Left colon (tissue), 2 donors: Measurements from ENCODE around the gene RRP8. TPM values are rescaled to one million over a fixed set of nuclear protein-coding genes. Genes with fewer than 3 reads are reported as not detected.
A peak's percentile ranks its signal among the peaks of the same experiment; 100 is the strongest.

Experiments
- ATAC-seq: fragments of 200-7000 bp; cut with Tn5 transposase; one replicate; pipeline ENCODE4 v1.9.1; 2020; ENCODE audit warnings: mild to moderate bottlenecking, moderate library complexity
- DNase-seq, 2 donors: peaks; one replicate each; pipeline ENCODE4 v3.0.0-alpha.2; 2020
- intact Hi-C, 2 donors: fragments of 100-400 bp; cut with DNase I in 1 of 2; cut with micrococcal nuclease in 1 of 2; formaldehyde crosslinking; loops; one replicate each; pipeline versions ENCODE4 v1.11.2 to v1.14.0; 2022; cut with DNase I, micrococcal nuclease
- total RNA-seq, 2 donors: library from RNA; stranded (reverse); fragmentation: NEBNext Ultra II Directional; extraction: Animal tissue kit (Norgen Biotek cat#: 25700); gene quantifications; one replicate each; pipeline ENCODE4 v1.2.1, GENCODE V29; 2021
- donor health status: DM: no; HTN: no; CAD: no.
- donor health status: DM: yes; HTN: yes; CAD: no.

The RRP8 gene
- total RNA-seq, 2 donors from 2014 or later = 16.5 to 16.8 TPM

DNA sequence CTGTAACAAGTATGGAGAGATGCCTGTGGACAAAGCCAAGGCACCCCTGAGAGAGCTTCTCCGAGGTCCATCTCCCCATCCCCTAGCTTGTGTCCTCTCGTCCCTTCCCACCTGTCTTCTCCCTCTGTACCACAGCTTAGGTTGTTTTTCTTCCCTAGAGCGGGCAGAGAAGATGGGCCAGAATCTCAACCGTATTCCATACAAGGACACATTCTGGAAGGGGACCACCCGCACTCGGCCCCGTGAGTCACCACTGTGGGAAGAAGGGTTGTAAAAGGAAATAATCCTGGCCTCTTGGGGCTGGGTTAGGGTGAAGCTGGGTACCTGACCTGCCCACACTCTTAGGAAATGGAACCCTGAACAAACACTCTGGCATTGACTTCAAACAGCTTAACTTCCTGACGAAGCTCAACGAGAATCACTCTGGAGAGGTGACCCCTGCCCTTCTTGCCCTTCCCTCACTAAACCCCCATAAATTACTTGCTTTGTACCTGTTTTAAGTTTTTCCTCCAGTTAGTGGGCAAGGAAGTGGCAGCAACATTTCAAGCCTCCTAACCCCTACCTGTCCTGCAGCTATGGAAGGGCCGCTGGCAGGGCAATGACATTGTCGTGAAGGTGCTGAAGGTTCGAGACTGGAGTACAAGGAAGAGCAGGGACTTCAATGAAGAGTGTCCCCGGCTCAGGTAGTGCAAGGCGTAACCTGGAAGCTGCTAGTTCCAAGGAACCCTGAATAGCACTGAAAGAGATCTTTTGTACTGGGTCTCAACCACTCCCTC, 5.5 kb upstream of the RRP8 start:
- intact Hi-C loops = no loop called here
- ATAC-seq = no peak
- no peak for DNase-seq

DNA sequence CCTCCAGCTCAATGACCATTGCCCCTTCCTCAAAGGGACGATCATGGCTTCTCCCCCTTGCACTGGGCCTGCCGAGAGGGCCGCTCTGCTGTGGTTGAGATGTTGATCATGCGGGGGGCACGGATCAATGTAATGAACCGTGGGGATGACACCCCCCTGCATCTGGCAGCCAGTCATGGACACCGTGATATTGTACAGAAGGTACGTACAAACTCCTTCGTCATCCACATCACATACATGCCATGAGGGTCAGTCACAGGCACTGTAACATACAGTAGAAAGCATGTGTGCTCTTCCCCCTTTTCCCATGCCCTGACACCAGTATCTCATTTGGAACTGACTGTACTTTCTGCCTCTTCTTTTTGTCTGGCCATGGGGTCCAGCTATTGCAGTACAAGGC, 4.6 kb upstream of the RRP8 start:
- intact Hi-C loops = no loop called here
- DNase-seq (no peak), ATAC-seq (no peak)

DNA sequence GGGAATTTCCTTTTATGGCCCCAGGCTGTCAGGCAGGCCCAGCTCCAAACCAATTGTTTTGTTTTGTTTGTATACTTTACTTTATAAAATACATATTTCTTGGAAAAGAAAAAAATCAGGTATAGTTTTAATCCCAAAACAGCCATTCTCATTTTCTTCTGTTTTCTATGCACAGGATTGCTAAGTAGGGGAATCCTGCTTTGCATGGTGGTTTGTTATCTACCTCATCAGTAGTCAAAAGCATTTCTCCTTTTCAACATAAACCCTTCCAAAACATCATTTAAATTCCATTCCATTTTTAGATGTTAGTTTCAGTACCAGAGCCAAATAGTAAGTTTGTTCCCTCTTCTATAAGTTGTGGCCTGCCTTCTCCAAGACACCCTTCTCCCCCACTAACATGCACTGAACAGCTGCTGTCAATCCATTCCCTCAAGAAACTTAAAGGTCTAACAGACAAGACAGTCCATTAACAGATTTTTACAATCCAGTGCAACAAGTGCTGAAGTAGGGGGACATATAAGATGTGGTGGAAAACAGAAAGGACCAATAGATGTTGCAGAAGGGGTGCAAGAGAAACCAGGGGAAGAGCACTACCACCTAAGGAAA, 3.9 kb upstream of the RRP8 start:
- no peak for ATAC-seq
- DNase-seq = no peak
- intact Hi-C loops = no loop called here

DNA sequence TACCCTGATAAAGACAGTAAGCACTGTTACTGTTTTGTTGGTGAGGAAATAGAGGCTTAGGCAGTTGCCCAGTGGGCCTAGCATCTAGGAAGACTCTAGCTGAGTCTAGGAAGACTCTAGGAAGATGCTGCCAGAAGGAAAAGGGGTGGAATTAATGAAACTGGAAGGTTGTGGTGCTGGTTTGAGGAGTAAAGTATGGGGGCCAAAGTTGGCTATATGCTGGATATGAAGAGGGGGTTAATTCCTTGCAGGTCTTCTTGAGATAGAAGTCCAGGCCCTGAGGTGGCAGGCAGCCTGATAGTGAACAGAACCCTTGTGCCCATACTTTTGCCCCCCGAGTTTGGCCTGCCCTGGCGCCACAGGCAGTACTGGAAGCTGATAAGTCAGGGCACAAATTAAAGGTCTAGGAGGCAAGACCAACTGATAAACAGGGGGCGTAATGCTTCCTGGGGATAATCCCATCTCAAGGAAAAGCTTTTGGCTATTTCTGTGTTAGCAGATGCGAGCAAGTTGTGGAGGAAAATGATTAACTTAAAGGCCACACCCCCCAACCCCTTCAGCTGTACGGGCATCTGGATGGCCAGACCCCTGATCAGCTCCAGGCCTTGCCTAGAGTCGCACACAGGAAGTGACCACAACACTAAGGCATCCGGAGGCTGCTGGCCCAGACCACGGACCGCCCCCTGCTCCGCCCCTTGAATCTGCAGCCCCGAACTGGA, 3.2 kb upstream of the RRP8 start:
- ATAC-seq (peak; percentile 50), DNase-seq (peak; percentile 91 to 95)
- intact Hi-C loops = no loop called here

DNA sequence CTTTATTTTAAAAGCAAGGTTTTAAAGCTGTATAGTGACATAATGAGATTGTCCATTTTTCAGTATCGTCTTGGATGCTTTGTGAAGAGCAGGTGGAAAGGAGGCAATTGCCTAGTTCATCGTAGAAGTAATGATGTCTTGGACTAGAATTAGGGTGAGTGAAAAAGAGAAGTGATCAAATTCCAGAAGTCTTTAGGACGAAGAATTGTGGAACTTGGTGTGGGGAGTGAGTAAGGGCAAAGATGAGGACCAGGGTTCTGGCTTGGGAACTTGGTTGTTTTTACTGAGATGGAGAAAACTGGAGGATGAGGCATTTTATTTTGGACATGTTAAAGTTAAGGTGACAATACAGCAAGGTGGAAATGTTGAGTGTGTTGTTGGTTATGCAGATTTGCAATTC, 1.4 kb upstream of the RRP8 start:
- ATAC-seq (no peak), DNase-seq (no peak)
- intact Hi-C loops = no loop called here

DNA sequence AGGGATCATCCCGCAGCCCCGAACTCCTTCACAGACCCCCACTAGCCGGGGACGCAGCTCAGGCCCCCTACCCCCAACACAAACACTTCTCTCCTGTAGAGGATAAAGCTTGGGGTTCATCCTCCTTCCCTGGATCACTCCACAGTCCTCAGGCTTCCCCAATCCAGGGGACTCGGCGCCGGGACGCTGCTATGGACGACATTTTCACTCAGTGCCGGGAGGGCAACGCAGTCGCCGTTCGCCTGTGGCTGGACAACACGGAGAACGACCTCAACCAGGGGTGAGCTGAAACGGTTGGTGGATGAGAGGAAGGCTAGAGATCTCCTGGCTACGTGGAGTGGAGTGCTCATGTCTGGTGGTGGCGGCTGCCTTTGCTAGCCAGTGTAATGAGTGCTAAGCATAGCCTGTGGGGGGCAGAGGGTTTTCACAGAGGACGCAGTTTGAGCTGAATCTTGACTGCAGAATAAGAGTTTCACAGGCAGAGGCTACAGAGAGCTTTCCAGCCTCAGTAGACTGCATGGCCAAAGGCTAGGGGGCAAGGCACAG, 738 bp upstream of the RRP8 start:
- intact Hi-C loops = no loop called here
- ATAC-seq = peak; percentile 45

DNA sequence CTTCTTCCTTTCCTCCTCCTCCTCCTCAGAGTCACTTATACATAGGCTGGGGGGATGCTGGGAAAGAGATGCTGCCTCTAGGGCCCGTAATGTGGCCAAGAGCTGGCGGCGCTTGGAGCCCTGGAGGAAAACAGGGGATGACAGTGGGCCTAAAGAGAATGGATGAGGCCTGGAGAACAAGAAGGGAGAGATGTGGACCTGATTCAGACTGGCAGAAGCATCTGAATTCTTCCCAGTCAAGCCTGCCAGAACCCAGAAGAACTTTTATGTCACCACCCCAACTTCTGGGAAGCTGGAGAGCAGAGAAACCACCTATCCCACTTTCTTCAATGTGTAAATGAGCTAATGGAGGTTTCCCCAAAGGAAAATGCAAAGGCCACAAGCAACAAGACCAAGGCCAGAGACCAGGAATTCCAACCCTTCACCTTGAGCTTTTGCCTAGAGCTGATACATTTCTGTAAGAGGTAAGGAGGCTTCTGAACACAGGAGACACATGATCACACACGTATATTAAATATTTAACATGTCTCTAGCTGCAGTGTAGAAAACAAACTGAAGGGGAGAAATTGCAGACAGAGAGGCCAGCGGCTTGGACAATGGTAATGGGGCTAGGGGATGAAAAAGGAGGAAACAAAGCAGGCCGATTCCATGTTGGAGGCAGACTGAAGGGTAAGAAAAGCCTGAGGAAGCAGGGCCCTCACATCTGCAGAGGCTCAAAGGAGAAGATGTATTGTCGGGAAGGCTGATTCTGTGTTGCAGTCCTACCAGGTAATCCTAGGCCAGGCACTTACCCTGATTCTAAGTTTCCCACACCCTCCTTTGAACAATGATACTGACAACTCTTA, 1.1 kb downstream of the RRP8 start:
- DNase-seq (no peak), ATAC-seq (no peak)
- intact Hi-C loops = no loop called here

More for the DNA sequence above, 738 bp upstream of the RRP8 start:
- DNase-seq = peak; percentile 61 to 62

DNA sequence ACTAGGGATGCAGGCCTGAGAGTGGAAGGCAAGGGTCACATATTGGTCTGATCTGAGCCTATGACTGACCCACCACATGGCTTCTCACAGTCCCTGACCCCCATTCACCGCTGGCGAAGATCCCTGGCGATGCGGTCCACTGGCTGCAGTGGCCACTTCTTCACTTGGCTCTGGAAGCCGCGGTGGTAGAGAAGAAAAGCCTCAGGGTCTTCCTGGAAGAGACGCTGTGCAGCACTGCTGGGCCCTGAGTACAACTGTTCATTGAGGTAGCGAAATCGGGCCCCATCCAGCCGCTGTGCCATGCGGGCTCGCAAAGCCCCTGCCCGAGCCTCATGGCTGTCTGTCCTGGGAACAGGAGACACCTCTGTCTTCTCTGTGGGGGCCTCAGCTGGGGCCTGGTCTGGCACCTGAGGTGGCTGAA, 2.4 kb downstream of the RRP8 start:
- intact Hi-C loops = no loop called here
- ATAC-seq = no peak
- no peak for DNase-seq

DNA sequence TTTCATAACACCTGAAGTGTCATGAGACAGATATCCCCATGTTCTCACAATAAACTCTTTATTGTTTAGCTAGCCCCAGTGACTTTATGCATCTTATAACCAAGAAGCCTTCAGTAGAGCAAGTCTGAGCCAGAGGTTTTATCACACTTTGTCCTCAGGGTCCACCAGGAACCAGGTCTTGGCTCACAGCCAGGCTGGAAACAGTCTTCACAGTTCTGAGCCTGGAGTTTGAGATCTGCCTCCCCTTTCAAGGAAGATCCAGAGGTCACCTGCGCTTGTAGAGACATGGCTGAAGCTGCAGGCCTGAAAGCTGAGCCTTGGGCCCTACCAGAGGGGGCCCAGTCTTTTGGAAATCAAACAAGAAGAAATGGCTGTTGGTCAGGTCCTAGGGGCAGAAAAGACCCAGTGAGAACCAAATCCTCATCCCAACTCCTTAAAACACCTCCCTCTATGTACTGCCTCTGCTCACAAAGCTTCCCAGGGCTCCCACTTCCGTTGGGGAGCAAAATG, 3.5 kb downstream of the RRP8 start:
- intact Hi-C loops = no loop called here
- ATAC-seq = no peak
- DNase-seq = no peak

DNA sequence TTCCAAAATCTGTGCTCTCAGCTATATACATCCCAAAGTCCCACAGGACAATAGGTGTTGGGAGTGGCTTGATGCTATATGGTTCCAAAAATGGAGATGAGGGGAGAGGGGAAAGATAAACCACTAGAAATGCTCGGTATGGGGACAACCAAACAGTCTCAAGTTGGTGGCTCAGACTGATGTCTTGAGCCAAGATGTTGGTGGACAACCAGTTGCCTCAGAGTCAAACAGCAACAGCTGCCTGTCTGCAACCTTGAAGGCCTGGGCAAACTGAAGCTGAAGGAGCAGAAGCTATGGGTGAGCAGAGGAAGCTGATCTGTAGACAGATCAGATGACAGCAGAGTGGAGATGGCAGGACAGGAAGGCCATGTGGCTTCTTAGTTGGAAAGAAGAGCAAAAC, 4.0 kb downstream of the RRP8 start:
- intact Hi-C loops = no loop called here
- no peak for ATAC-seq

DNA sequence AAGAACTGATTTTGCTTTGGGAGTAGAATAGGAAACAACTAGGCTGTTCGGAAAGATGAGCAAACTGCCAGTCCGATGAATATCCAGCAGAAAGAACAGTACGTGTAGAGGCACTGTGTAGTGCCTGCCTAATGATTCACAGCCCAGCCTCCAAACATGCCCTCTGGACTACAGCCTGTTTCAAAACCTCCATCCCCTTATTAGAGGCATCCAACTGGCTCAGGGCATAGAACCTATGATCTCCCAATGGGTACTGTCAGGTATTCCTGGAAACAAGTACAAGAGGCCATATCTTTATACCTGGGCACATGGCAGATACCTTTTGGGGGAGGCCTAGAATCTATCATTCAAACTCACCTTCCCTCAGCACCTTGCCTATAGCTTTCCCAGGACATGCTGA, 4.9 kb downstream of the RRP8 start:
- no peak for ATAC-seq
- no peak for DNase-seq
- intact Hi-C loops = no loop called here

More for the DNA sequence above, 4.0 kb downstream of the RRP8 start:
- DNase-seq = no peak

DNA sequence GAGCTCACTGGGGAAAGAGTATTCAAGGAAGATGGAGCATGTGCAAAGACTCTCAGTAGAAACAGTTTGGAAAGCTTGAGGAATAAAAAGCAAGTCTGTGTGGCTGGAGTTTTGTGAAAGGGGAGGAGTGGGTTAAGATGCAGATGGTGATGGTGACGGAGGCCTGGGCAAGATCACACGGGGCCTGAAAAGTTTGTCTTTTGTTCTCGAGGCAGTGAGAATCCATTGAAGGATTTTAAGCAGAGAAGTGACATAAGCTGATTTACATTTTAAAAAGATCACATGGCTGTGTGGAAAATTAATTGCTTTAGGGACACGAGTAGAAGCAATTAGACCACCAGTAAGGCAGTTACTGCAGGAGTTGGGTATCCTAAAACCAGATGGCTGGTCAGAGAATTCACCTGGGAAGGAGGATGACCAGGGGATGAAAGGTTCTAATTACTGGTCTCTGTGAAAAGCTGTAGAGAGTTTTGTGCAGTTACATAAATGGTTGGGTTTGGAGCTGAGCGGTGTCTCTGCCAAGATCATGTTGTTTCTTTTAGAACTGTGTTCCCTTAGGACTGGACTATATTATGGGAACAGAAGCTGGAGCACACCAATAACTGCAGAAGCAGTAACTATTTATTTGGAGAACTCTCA, 7.1 kb downstream of the RRP8 start:
- intact Hi-C loops = no loop called here
- DNase-seq = no peak
- ATAC-seq = no peak

DNA sequence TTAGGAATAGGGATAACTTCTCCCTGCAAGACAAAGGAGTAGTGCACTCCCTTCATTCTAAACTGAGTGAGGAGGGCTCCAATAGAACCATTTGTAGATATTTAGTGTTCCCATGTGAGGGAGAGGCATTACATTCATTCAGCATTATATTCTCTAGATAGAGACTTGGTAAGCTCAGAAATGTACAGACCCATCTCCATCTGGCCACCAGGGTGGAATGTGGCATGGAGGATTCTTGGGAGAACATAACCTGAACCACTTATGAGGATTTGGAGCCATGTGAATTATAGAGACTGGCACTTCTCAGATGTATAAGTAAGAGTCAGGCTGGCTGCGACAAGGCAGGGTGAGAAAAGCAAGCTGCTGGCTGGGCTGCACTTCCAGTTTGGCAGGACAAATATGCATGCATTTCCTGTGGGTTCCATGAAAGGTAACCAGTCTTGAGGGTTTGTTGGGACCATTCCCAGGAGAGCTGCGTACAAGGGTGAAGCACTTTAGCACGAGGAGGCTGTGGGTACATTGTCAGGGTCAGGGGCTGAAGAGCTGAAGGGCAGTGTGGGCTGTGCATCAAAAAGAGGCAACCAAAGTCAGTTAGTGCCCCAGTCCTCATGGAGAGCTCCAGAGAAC, 9.2 kb downstream of the RRP8 start:
- ATAC-seq = no peak
- DNase-seq = no peak
- intact Hi-C loops = no loop called here

DNA sequence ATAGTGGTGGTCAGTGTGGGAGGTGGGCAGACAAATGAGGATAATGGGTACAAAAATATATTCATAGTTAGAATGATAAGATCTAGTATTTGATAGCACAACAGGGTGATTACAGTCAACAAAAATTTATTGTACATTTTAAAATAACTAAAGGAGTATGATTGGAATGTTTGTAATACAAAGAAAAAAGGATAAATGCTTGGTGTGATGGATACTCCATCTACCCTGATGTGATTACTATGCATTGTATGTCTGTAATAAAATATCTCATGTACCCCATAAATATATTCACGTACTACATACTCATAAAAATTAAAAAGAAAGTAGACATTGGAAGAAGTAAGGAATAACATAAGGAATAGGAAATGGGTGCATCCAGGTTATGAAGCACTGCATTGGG, 15.4 kb downstream of the RRP8 start:
- intact Hi-C loops = no loop called here
- DNase-seq (no peak), ATAC-seq (no peak)

DNA sequence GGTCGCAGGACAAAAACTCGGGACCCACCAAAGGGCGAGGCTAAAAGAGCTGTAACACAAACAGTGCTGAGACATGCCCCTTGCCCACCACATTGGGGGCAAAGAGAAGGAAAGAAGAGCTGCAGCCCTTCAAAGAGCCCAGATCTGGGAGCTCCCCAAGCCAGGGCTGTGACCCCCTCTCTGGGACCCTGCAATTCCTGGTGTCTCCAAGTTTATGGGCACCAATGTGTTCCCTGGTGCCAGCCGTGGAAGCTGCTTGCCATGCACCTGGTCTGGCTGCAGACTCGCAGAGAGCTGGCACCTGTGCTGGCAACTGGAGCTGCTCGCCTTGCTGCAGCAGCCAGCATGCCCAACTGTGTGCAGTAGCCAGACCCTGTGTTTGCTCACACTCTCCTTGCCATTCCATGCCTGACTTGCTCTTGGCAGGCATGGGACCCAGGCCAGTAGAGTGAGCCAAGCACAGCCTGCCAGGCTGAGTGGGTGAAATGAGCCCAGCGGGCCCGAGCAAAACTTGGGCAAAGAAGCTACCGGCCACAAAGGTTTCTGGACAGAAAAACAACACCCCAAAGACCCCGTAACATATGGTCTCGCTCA, 16.0 kb downstream of the RRP8 start:
- no peak for ATAC-seq
- intact Hi-C loops = no loop called here
- DNase-seq = peak in 1 of 2 donors; percentile 61

DNA sequence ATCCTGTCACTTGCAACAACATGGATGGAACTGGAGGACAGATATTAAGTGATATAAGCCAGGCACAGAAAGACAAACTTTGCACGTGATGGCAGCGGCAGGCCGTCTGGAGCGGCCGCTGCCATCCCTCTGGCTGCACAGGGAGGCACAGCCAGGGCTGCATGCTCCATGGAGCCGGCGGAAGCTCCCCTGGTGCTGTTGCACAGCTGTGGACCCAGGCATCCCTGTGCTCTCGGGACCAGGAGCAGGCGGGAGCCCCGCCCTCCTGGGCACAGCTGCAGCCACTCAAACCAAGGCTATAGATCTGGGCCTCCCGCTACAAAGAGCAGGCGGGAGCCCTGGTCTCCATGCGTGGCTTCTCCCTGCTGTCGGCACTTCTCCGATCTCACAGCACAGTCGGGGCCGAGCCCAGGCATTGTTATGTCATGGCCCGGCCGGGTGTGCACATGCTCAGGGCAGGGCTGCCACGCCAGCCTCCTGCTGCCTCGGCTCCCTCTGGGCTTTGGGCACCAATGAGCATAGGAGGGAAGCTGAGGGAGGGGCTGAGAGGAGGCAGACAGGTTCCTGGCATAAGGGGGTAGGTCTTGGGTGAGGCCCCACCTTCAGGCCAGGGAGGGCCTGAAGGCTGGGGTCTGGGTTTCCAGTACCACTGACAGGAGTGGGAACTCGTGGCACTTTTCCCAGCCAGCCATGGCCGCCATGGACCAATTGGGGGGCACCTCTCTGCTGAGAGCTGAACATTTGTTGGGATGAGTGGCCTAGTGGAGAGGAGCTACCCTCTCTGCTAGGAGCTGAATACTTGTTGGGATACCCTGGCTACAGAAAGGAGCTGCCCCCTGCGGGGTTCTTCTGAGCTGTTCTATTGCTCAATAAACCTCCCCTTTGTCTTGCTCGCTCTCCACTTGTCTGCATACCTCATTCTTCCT, 16.7 kb downstream of the RRP8 start:
- DNase-seq (no peak), ATAC-seq (peak; percentile 9)
- intact Hi-C loops = no loop called here

DNA sequence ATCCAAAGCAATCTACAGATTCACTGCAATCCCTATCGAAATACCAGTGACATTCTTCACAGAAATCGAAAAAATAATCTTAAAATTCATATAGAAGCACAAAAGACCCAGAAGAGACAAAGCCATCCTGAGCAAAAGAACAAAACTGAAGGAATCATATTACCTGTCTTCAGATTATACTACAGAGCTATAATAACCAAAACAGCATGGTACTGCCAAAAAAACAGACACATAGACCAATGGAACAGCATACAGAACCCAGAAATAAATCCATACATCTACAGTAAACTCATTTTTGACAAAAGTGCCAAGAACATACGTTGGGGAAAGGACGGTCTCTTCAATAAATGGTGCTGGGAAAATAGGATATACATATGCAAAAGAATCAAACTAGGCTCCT, 18.9 kb downstream of the RRP8 start:
- DNase-seq (no peak), ATAC-seq (no peak)
- intact Hi-C loops = no loop called here
